GM19324 (cell line): Measurements from ENCODE around the gene PRR12.

Source experiments
- ATAC-seq: cut with Tn5 transposase; IDR thresholded peaks from one replicate; pipeline ENCODE4 v1.9.1; 2021; ENCODE audit warnings: mild to moderate bottlenecking, moderate library complexity; ENCODE audit not compliant: unreplicated experiment, low FRiP score

PRR12 gene

DNA sequence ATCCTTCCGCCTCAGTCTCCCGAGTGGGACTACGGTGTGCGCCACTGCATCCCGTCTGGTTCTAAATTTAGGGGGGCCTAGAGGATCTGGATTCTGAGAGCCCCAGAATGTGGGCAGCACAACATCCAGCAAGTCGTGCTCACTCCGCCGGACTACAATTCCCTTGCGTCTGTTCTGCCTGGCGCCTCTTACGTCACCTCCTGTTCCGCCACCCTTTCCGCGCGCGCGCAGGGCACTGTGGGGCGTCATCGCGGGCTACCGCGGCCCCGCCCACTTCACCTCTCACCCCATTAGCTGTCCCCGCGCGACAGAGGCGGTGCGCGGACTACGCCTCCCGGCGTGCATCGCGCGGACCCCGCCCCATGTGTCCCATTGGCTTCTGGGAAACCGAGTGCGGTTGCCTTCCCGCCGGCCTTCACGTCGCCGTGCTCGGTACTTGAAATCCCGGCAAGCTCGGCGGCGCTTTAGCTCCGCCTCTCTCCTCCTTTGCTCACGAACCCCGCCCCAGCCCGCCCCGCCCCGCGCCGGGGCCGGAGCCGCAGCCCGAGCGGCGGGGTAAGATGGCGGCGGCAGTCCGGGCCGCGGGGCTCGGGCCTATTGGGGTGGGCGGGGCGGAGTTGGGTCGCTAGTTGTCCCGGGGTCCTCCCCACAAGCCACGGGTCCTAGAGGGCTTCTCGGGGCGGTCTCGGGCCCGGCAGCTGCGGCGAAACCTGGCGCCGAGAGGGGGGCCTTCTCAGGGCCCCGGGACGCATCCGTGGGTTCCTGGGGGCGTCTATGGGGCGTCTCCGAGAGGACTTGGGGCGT is 50.9 kb downstream of the PRR12 start, which contains the start of gene SCAF1:
TSS of gene SCAF1 (plus strand) at position 522 of the 804 bp plus-strand sequence. CDS start 2,818 bp downstream, outside the sequence.
- peak; percentile 70 for ATAC-seq

DNA sequence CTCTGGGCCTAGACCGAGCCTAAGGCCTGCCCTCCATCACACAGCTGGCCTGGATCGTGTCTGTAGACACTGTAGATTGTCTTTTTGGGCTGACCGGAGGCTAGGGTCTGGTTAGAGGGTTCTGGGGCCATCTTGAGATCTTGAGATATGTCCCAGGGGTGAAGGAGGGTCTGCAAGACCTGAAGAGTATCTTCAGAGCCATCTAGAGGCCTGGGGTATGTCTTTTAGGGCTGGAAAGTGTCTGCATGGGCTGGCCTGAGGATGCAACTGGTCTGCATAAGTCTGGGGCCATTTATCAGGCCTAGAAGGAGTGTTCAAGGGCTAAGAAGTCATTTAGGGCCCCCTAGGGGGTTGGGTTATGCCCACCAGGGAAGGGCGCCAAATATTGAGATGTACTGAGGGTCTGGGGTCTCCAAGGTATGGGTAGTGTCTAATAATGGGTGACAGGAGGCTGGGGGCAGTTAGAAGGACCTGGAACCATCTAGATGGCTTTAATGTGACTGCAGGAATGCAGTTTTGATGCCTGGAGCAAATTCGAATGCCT is 51.6 kb downstream of the PRR12 start:
- ATAC-seq: no peak

DNA sequence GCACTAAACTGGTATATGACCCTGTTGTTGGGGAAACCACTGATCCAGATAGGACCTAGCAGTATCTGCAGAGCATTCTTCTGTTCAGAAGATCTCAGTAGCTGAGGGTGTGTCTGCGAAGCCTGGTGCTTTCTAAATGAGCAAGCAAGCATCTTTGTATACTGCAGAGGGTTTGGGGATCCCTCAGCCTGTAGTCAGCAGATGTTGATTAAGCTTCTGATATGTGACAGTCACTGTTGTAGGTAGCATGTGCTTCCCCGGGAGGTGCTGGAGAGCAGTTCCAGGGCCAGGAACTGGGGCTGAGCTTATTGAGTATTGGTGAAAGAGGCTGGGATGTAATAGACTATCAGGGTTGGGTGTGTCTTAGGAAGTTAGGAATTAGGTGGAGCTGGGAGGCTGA is 52.5 kb downstream of the PRR12 start:
- no peak for ATAC-seq

DNA sequence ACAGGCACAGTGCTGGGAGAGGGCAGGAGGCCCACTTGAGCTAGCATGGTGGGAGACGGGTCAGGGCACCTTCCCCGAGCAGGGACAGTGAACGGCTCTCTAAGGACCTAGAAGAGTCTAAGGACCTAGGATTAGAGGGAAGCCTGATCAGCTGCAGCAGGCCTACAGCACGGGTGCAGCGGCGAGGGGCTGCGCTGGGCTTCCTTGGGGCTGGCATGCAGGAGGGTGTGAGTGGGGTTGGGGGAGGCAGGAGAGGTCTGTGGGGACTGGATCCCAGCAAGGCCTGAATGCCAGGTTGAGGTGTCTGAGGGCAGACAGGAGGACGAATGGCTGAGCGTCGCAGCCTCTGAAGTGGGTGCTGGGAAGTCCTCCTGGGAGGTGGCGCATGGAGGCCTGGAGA is 54.6 kb downstream of the PRR12 start:
- no peak for ATAC-seq

DNA sequence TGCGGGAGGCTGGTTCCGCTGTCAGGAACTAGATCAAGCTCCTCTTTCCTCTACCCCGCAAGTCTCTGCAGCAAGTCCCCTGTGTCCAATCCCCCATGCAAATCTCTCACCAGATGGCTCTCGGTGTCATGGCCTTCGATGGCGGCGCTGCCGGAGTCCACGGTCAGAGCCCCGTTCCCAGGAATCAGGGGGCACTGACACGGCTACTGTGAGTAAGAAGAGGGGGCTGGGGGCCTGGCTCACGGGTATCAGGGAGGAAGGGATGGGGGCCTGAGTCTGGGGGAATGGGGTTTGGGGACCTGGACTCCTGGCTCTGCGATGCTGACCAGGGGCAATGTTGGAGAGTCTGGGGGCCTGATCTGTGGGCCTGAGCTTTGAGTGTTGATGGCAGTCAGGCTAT is 55.0 kb downstream of the PRR12 start:
- ATAC-seq: no peak

DNA sequence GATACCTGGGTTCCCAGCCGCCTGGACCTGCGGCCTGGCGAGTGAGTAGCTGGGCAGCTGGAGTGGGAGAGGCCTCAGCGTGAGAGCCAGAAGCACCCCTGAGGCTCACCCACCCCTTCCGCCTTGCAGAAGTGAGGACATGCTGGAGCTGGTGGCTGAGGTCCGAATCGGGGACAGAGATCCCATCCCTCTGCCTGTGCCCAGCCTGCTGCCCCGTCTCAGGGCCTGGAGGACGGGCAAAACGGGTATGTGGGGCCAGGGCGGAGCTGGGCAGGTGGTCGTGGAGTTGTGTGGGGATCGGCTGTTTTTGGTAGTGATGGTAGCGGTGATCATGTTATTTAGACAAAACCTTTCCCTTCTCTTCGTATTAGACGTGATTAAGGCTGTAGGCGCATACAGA is 55.6 kb downstream of the PRR12 start:
- ATAC-seq: no peak

DNA sequence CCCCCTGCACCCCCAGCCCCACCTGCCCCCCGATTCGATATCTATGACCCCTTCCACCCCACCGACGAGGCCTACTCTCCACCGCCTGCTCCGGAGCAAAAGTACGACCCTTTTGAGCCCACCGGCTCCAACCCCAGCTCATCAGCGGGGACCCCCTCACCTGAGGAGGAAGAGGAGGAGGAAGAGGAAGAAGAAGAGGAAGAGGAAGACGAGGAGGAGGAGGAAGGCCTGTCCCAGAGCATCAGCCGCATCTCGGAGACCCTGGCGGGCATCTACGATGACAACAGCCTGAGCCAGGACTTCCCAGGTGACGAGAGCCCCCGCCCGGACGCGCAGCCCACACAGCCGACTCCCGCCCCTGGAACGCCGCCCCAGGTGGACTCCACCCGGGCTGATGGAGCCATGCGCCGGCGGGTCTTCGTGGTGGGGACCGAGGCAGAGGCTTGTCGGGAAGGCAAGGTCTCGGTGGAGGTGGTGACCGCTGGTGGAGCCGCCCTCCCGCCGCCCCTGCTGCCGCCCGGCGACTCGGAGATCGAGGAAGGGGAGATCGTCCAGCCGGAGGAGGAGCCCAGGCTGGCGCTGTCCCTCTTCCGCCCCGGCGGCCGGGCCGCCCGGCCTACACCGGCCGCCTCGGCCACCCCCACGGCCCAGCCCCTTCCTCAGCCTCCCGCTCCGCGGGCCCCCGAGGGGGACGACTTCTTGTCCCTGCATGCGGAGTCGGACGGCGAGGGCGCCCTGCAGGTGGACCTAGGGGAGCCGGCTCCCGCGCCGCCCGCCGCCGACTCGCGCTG is 60.2 kb downstream of the PRR12 start:
- no peak for ATAC-seq

DNA sequence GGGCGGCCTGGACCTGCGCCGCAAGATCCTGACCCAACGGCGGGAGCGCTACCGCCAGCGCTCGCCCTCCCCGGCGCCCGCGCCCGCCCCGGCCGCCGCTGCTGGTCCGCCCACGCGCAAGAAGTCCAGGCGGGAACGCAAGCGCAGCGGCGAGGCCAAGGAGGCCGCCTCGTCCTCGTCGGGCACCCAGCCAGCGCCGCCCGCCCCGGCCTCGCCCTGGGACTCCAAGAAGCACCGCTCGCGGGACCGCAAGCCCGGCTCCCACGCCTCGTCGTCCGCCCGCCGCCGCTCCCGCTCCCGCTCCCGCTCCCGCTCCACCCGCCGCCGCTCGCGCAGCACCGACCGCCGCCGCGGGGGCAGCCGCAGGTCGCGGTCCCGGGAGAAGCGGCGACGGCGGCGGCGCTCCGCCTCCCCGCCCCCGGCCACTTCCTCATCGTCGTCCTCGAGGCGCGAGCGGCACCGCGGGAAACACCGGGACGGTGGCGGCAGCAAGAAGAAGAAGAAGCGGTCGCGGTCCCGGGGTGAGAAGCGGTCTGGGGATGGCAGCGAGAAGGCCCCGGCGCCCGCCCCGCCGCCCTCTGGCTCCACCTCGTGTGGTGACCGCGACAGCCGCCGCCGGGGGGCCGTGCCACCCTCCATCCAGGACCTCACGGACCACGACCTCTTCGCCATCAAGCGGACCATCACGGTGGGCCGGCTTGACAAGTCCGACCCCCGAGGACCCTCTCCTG is 61.0 kb downstream of the PRR12 start:
- ATAC-seq: no peak

DNA sequence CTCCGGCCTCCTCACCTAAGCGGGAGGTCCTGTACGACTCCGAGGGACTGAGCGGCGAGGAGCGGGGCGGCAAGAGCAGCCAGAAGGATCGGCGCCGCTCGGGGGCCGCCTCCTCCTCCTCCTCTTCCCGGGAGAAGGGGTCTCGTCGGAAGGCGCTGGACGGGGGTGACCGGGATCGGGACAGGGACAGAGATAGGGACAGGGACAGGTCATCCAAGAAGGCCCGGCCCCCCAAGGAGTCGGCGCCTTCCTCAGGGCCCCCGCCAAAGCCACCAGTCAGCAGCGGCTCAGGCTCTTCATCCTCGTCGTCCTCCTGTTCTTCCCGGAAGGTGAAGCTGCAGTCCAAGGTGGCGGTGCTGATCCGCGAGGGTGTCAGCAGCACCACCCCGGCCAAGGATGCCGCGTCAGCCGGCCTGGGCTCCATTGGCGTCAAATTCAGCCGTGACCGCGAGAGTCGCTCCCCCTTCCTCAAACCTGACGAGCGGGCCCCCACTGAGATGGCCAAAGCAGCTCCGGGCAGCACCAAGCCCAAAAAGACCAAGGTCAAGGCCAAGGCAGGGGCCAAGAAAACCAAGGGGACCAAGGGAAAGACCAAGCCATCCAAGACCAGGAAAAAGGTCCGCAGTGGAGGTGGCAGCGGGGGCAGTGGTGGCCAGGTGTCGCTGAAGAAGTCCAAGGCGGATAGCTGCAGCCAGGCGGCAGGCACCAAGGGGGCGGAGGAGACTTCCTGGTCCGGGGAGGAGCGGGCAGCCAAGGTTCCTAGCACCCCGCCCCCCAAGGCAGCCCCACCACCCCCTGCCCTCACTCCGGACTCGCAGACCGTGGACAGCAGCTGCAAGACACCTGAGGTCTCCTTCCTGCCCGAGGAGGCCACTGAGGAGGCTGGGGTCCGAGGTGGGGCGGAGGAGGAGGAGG is 61.8 kb downstream of the PRR12 start:
- no peak for ATAC-seq

DNA sequence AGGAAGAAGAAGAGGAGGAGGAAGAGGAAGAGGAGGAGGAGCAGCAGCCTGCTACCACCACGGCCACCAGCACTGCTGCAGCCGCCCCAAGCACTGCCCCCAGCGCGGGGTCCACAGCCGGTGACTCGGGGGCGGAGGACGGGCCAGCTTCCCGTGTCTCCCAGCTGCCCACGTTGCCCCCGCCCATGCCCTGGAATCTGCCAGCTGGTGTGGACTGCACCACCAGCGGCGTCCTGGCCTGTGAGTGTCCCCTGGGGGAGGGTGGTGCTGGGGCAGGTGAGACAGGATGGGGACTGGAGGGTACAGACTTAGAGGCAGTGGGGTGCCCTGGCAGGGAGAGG is 62.5 kb downstream of the PRR12 start:
- no peak for ATAC-seq

DNA sequence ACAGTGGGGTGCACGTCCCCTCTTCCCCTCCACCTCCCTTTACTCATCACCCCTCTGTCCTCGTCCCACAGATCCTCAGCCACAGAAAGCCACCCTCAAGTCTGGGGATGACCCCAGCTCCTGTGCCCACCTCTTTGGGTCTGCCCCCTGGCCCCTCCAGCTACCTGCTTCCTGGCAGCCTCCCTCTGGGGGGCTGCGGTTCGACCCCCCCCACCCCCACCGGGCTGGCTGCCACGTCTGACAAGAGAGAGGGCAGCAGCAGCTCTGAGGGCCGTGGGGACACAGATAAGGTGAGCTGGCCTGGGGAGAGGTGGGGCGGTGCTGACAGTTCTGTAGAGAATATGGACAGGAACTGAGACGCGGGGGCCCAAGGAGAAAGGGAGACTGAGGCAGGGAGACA is 63.6 kb downstream of the PRR12 start:
- ATAC-seq: no peak

DNA sequence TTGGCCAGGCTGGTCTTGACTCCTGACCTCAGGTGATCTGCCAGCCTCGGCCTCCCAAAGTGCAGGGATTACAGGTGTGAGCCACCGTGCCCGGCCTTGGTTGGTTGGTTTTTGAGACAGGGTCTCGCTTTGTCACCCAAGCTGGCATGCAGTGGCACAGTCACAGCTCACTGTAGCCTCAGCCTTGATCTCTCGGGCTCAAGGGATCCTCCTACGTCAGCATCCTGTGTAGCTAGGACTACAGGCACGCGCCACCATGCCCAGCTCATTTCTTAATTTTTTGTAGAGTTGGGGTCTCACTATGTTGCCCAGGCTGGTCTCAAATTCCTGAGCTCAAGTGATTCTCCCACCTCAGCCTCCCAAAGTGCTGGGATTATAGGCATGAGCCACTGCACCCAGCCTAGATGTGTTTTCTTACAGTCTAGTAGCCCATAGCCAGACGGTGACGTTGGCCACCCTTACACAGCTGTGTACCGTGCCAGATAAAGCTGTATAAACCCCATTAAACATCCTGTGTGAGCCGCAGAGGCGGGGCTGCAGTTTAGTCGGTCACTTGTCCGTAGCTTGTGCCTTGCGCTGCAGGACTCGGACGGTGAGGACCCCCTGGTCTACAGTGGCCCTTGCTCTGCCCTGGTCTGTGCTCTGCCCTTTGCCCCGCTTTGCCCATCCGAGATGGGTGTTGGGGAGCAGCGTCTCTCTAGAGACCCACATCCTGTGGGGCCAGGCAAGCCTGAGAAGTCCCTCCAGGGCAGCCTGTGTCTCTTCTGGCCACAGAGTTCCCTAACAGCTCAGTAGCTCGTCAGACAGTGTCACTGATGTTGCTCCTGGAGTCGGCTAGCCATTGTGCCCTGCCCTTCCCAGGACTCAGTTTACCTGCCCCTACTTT is 64.8 kb downstream of the PRR12 start:
- ATAC-seq: no peak

DNA sequence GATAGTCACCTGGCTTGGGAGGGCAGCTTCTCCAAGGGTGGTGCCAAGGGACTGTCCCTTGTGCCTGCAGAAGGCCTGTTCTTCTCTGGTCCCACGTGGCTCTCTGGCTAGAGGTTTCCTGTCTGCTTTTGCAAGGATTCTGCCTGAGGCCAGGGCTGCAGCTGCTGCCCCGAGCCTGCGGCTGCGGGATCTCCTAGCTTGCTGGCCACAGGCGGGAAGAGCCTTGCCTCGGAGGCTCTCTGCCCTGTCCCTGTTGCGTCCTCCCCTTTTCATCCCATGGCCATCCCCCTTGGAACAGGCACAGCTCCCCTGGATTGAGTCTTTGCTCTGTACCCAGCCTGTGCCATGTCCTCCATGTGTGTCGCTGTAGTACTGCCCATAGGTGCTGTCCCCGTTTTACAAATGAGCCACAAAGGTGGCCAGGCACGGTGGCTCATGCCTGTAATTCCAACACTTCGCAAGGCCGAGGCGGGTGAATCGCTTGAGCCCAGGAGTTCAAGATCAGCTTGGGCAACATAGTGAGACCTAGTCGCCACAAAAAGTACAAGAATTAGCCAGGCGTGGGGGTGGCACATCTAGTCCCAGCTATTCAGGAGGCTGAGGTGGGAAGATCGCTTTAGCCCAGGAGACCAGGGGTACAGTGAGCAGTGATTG is 65.6 kb downstream of the PRR12 start:
- no peak for ATAC-seq

DNA sequence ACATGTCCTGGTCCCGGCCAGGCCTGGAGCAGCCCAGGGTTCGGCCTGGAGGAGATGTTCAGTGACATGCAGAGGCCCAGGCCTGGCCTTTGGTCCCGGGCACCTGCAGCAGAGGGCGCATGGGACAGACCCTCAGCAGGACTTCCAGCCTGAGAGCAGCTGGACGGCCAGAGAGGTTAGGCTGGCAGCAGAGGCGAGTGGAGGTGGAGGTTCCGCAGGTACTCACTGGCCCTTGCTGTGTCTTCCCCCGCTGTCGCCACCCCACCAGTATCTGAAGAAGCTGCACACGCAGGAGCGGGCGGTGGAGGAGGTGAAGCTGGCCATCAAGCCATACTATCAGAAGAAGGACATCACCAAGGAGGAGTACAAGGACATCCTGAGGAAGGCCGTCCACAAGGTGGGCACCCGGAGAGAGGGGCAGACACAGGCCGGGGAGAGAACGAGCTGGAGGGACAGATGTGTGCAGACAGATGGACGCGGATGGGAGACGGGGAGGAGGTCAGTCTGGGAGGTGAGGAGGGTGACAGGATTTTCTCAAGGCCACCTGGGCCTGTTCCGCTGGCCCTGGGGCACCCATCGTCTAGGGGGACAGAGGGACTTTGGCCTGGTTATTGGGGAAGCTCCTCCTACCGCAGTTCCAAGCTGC is 66.6 kb downstream of the PRR12 start:
- ATAC-seq: no peak

DNA sequence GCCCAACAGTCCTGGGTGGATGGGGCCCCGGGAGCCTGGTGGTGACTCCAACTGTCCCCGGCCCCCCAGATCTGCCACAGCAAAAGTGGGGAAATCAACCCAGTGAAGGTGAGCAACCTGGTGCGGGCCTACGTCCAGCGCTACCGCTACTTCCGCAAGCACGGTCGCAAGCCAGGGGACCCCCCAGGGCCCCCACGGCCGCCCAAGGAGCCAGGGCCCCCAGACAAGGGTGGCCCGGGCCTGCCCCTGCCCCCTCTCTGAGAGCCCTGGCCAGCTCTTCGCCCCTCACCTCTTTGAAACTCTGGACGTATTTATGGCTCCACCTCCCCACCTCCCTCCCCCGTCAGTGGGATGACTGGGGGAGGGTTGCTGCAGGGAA is 67.1 kb downstream of the PRR12 start:
- ATAC-seq: no peak

DNA sequence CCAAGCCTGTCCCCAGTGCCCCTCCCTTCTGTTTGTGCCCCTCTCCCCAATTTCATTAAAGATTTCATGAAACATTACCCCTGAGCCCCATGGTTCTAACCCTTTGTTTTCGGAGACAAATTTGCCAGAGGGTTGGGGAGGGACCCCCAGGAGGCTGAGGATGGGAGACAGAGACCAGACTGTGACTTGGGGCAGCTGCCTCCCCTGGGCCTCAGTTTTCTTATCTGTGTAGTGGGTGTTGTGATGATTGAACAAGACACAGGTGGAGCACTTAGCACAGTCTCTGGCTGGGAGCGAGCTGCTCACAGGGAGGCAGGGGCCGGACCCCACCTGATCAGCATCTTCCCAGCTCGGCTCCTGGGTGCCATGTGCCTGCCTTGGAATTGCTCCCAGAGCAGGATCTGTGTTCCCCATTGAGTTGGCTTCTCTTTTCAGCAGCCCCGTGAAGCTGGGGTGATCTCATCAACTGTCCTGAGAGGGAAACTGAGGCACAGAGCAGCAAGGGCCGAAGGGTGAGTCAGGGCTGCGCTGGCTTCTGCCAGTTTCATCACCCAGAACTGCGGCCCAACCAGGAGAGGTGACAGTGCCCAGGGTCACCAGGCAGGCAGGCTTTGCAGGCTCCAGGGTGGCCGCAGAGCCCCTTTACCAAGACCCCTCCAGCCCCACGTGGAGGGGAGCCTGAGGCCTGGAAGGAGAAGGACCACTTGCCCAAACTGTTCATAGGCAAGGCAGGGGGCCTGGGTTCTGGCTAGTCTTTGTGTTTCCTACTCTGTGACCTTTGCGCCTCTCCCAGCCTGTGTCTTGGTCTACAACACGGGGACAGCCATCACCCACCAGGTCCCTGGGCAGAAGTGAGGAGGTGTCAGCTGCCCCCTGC is 67.8 kb downstream of the PRR12 start:
- ATAC-seq: no peak

DNA sequence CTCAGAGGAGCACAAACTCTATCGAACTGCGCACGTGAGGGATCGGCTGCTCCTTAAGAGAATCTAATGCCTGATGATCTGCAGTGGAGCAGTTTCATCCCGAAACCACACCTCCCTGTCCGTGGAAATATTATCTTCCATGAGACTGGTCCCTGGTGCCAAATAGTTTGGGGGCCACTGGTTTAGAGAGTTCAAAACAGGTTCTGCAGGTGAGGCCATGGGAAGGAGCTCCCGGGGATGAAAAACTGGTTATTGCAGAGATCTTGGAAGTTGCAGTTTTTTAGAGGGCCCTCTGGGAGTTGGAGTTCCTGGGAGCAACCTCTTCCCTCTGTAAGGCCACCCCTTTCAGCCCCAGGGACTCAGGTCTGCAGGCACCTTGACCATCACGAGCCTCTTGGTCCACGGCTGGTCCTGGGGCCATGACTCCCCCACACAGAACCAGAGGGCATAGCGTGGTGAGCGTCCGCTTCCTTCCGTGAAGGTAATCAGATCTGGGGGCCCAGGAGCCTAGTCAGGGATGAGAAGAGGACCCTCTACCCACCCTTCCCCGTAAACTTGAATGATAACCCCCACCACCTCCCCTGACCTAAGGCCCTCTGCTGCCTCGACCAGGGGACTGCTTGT is 69.5 kb downstream of the PRR12 start:
- no peak for ATAC-seq
